ENCODE results near the gene ALK. TPM values are rescaled to one million over a fixed set of nuclear protein-coding genes. Genes with fewer than 3 reads are reported as not detected.

Gene ALK
- total and polyA plus RNA-seq, 2 donors (not counting 1 experiment from before 2014, with no cell fraction given) = under 0.01 to 0.02 TPM

GRCh38 chr2:29844713-29845326 lies 76.6 kb downstream of the ALK start:
- Histone ChIP-seq H4K20me1 (ENCODE audit: control insufficient read depth, extremely low read depth, insufficient read depth, low read length) (no peaks in the 10 kb centered on the region), H3K4me2 (ENCODE audit: extremely low read depth, insufficient read depth, low read length) (no peak overlapping the region), H3K27me3 (ENCODE audit: control insufficient read depth, insufficient read depth, low read length) (peaks cover 3% of the 10 kb centered on the region), H3K9me3 (ENCODE audit: control insufficient read depth, insufficient read depth, low read depth, low read length) (no peaks in the 10 kb centered on the region), H3K4me3 (replicated peaks in 1 of 4; ENCODE audit: control extremely low read depth in 1 of 4, insufficient read depth in 1 of 4, low read depth in 3 of 4, low read length in 4 of 4) (no peak overlapping the region), H2AFZ (ENCODE audit: low read length) (no peak overlapping the region), H3K79me2 (ENCODE audit: control insufficient read depth, insufficient read depth, low read length) (no peaks in the 10 kb centered on the region), H3K4me1 (ENCODE audit: control insufficient read depth, extremely low read depth, insufficient read depth, low read length) (no peaks in the 10 kb centered on the region), H3K9ac (ENCODE audit: insufficient read depth, low read length) (no peak overlapping the region), H3K27ac (ENCODE audit: insufficient read depth, low read length) (no peak overlapping the region), H3K36me3 (ENCODE audit: control insufficient read depth, insufficient read depth, low read length) (no peaks in the 10 kb centered on the region)
- DNase-seq (ENCODE audit: low read depth in 2 of 2) = peak in 1 of 2 donors; percentile 30
- no peak for TF ChIP-seq CTCF (conservative IDR thresholded peaks at IDR 0.05 in 1 of 2, IDR thresholded peaks at IDR 0.05 in 1 of 2; ENCODE audit: low read depth in 1 of 2, low read length in 2 of 2)
- no peak for TF ChIP-seq EZH2 (IDR thresholded peaks at IDR 0.05; ENCODE audit: low read length, missing control alignments)

- H3K79me2 ChIP-seq (ENCODE audit: control insufficient read depth, insufficient read depth, low read length) = no peaks in the 10 kb centered on the region
- H3K4me2 ChIP-seq (ENCODE audit: extremely low read depth, insufficient read depth, low read length) = no peak overlapping the region
- no peaks in the 10 kb centered on the region for H3K9me3 ChIP-seq (ENCODE audit: control insufficient read depth, insufficient read depth, low read depth, low read length)
- peaks cover 3% of the 10 kb centered on the region for H3K27me3 ChIP-seq (ENCODE audit: control insufficient read depth, insufficient read depth, low read length)
- no peak overlapping the region for H3K9ac ChIP-seq (ENCODE audit: insufficient read depth, low read length)
- H3K4me1 ChIP-seq (ENCODE audit: control insufficient read depth, extremely low read depth, insufficient read depth, low read length) = no peaks in the 10 kb centered on the region
- H3K4me3 ChIP-seq (replicated peaks in 1 of 4; ENCODE audit: control extremely low read depth in 1 of 4, insufficient read depth in 1 of 4, low read depth in 3 of 4, low read length in 4 of 4) = no peak overlapping the region
- no peak overlapping the region for H2AFZ ChIP-seq (ENCODE audit: low read length)
- peak; percentile 22 to 28 for DNase-seq (ENCODE audit: low read depth in 2 of 2)
- H3K36me3 ChIP-seq (ENCODE audit: control insufficient read depth, insufficient read depth, low read length) = no peaks in the 10 kb centered on the region
- no peaks in the 10 kb centered on the region for H4K20me1 ChIP-seq (ENCODE audit: control insufficient read depth, extremely low read depth, insufficient read depth, low read length)
- H3K27ac ChIP-seq (ENCODE audit: insufficient read depth, low read length) = no peak overlapping the region
- TF ChIP-seq EZH2 (IDR thresholded peaks at IDR 0.05; ENCODE audit: low read length, missing control alignments) = no peak
- TF ChIP-seq CTCF (conservative IDR thresholded peaks at IDR 0.05 in 1 of 2, IDR thresholded peaks at IDR 0.05 in 1 of 2; ENCODE audit: low read depth in 1 of 2, low read length in 2 of 2) = peak; percentile 90 to 99
Observed at GRCh38 chr2:29841386-29842004, 79.9 kb downstream of the ALK start.

GRCh38 chr2:29839306-29839705 lies 82.1 kb downstream of the ALK start:
- no peak overlapping the region for H3K9ac ChIP-seq (ENCODE audit: insufficient read depth, low read length)
- H3K4me3 ChIP-seq (replicated peaks in 1 of 4; ENCODE audit: control extremely low read depth in 1 of 4, insufficient read depth in 1 of 4, low read depth in 3 of 4, low read length in 4 of 4) = no peak overlapping the region
- no peak overlapping the region for H3K4me2 ChIP-seq (ENCODE audit: extremely low read depth, insufficient read depth, low read length)
- H3K27ac ChIP-seq (ENCODE audit: insufficient read depth, low read length) = no peak overlapping the region
- no peaks in the 10 kb centered on the region for H3K36me3 ChIP-seq (ENCODE audit: control insufficient read depth, insufficient read depth, low read length)
- H4K20me1 ChIP-seq (ENCODE audit: control insufficient read depth, extremely low read depth, insufficient read depth, low read length) = no peaks in the 10 kb centered on the region
- H3K79me2 ChIP-seq (ENCODE audit: control insufficient read depth, insufficient read depth, low read length) = no peaks in the 10 kb centered on the region
- H2AFZ ChIP-seq (ENCODE audit: low read length) = no peak overlapping the region
- H3K27me3 ChIP-seq (ENCODE audit: control insufficient read depth, insufficient read depth, low read length) = peaks cover 3% of the 10 kb centered on the region
- H3K9me3 ChIP-seq (ENCODE audit: control insufficient read depth, insufficient read depth, low read depth, low read length) = no peaks in the 10 kb centered on the region
- H3K4me1 ChIP-seq (ENCODE audit: control insufficient read depth, extremely low read depth, insufficient read depth, low read length) = no peaks in the 10 kb centered on the region
- DNase-seq (ENCODE audit: low read depth in 2 of 2) = no peak
- TF ChIP-seq EZH2 (IDR thresholded peaks at IDR 0.05; ENCODE audit: low read length, missing control alignments) (no peak), CTCF (conservative IDR thresholded peaks at IDR 0.05 in 1 of 2, IDR thresholded peaks at IDR 0.05 in 1 of 2; ENCODE audit: low read depth in 1 of 2, low read length in 2 of 2) (no peak)
